Ishikawa (cell line): ENCODE results near the gene ANTXR1.

Source experiments
- CREB1 ChIP-seq: IDR thresholded peaks from 2 replicates; pipeline ENCODE4 v1.6.1; 2012; ENCODE audit warnings: low read depth
- EGR1 ChIP-seq: IDR thresholded peaks from 2 replicates; pipeline ENCODE4 v1.6.1; 2012
- MAX ChIP-seq: IDR thresholded peaks from 2 replicates; pipeline ENCODE4 v1.6.1; 2012
- NFIC ChIP-seq: IDR thresholded peaks from 2 replicates; pipeline ENCODE4 v1.6.1; 2012
- RAD21 ChIP-seq: IDR thresholded peaks from 2 replicates; pipeline ENCODE4 v1.6.1; 2012; ENCODE audit warnings: low read depth
- REST ChIP-seq: IDR thresholded peaks from 2 replicates; pipeline ENCODE4 v1.6.1; 2012; ENCODE audit warnings: low read depth, mild to moderate bottlenecking
- TAF1 ChIP-seq: IDR thresholded peaks from 2 replicates; pipeline ENCODE4 v1.6.1; 2012; ENCODE audit warnings: low read depth, mild to moderate bottlenecking
- TCF12 ChIP-seq: IDR thresholded peaks from 2 replicates; pipeline ENCODE4 v1.6.1; 2012; ENCODE audit warnings: low read depth

GRCh38 chr2:69022548-69022947, 9.6 kb downstream of the ANTXR1 start:
- no peak for TF ChIP-seq CREB1
- no peak for TF ChIP-seq EGR1
- no peak for TF ChIP-seq TAF1
- no peak for TF ChIP-seq RAD21
- no peak for TF ChIP-seq NFIC
- TF ChIP-seq REST, result no peak
- TF ChIP-seq TCF12, result no peak
- no peak for TF ChIP-seq MAX
